HFF-Myc (cell line): ENCODE results near the gene NXF3.
"Not testable (repeated sequence)": the region's sequence is repeated elsewhere in the genome, so short reads cannot be mapped to it uniquely, and the experiment has no call there.

ENCODE experiments used
- DNase-seq: peaks from one replicate; pipeline ENCODE4 v3.0.0-alpha.2; 2011; ENCODE audit warnings: low read depth; ENCODE audit errors: extremely low read depth
- H3K4me3 ChIP-seq: replicated peaks from 2 replicates; pipeline ENCODE4 v1.5.1; 2011; ENCODE audit warnings: low read depth, mild to moderate bottlenecking, control low read depth, low read length
- CTCF ChIP-seq: IDR thresholded peaks from 2 replicates; pipeline ENCODE4 v1.5.1; 2012; ENCODE audit warnings: mild to moderate bottlenecking, low read depth, low read length, control low read depth; ENCODE audit errors: missing control alignments

The NXF3 gene

GRCh38 chrX:103063918-103064434 lies 29.0 kb downstream of the NXF3 start, which contains the start of gene BEX1:
BEX1 (minus strand) TSS chrX:103064171; CDS start chrX:103063274, 897 bp downstream.
- no peak for DNase-seq
- no peak for TF ChIP-seq CTCF

GRCh38 chrX:103063191-103063845 lies 29.6 kb downstream of the NXF3 start:
- DNase-seq, result peak; percentile 11
- TF ChIP-seq CTCF, result peak; percentile 2
- H3K4me3 ChIP-seq, result peak overlapping the region; percentile 11; the same call in 1 of the 2 replicates

More at GRCh38 chrX:103063918-103064434, 29.0 kb downstream of the NXF3 start, which contains the start of gene BEX1:
- peak within 1 kb of the TSS; percentile 11; the same call in 1 of the 2 replicates for H3K4me3 ChIP-seq

- no peak for DNase-seq
- no peak for TF ChIP-seq CTCF
- H3K4me3 ChIP-seq, result no peak overlapping the region
These were observed 31.5 kb downstream of the NXF3 start for GRCh38 chrX:103061486-103061885.

- TF ChIP-seq CTCF, result no peak
- DNase-seq, result no peak
These were observed 36.0 kb downstream of the NXF3 start for GRCh38 chrX:103056902-103057301.

GRCh38 chrX:103052625-103053024 lies 40.3 kb downstream of the NXF3 start:
- no peak for DNase-seq
- no peak overlapping the region for H3K4me3 ChIP-seq
- no peak for TF ChIP-seq CTCF

More at GRCh38 chrX:103056902-103057301, 36.0 kb downstream of the NXF3 start:
- no peak overlapping the region for H3K4me3 ChIP-seq

DNA sequence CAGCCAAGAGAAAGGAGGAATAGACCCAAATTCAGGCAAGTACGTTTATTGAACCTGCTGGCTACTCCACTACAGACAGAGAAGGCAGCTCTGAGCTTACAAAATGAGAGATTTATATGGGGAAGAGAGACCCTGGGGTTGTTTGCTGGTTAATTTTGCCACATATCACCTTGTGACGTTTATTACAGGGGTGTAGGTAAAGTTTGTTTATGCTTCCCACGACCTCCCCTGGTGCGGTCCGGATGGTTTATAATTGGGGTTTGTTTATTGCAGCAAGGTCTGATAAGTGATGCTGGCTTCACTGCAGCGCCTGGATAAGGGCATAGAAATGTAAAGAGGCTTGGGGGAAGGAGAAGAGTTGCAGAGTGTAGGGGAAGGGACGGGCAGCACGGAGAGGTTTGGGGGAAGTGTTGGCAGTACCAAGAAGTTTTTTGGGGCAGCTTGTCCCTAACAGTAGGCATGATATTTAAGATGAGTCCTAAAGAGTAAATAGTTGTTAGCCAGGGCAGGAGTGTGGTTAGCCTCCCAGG lies 41.6 kb downstream of the NXF3 start:
- TF ChIP-seq CTCF, result no peak
- no peak for DNase-seq
- no peak overlapping the region for H3K4me3 ChIP-seq

GRCh38 chrX:103033371-103033770 lies 59.6 kb downstream of the NXF3 start:
- not testable (repeated sequence) for H3K4me3 ChIP-seq, DNase-seq
